ENCODE results near the gene SHROOM3. TPM values are rescaled to one million over a fixed set of nuclear protein-coding genes. Genes with fewer than 3 reads are reported as not detected.
A peak's percentile ranks its signal among the peaks of the same experiment; 100 is the strongest.

SHROOM3 gene
- polyA plus RNA-seq, 2 of the 4 experiments (the other 2 are of a cell fraction), result 2.8 to 5.1 TPM

DNA sequence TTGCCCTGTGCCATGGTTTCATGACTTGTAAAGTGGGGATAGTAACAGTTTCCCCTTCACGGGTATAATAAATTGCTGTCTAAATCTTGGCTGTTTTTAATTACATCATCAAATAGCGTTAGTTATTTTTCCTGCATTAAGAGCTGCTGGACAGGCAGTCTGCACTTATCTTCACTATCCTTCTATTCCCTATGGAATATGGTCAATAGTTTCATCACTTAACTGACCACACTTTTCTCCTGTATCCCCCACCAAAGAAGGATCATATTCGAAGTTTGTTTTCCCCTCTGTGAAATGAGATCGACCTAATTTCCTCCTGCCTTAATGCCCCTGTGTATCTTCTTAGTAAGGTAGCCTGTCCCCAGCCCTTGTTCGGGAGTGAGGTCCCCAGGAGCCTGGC is 133.2 kb downstream of the SHROOM3 start:
- Histone ChIP-seq H3K4me3 (no peak overlapping the region), H3K9me3 (no peaks in the 10 kb centered on the region), H3K27ac (no peak overlapping the region), H3K4me2 (no peak overlapping the region), H3K4me1 (peaks cover 37% of the 10 kb centered on the region)
- ATAC-seq (no peak), FAIRE-seq (no peak), DNase-seq (ENCODE audit: low read depth in 1 of 2, low spot score in 1 of 2) (no peak)
- ChIA-PET POLR2A (no interaction called here), CTCF (interaction anchor here (1.6 kb wide), 1 partner anchor 13 kb away, joined by 4 read pairs; no protein-coding TSS in a partner anchor)
- WGBS (ENCODE audit: missing lambda C conversion rate), result 82% methylated on average over 5 of the region's 5 CpGs
- TF ChIP-seq, protein P1, sequence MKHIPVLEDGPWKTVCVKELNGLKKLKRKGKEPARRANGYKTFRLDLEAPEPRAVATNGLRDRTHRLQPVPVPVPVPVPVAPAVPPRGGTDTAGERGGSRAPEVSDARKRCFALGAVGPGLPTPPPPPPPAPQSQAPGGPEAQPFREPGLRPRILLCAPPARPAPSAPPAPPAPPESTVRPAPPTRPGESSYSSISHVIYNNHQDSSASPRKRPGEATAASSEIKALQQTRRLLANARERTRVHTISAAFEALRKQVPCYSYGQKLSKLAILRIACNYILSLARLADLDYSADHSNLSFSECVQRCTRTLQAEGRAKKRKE (CRISPR knock-in tag; IDR thresholded peaks at IDR 0.05; ENCODE audit: low read depth), result no peak
- TF ChIP-seq GATA3 (IDR thresholded peaks at IDR 0.05; ENCODE audit: borderline replicate concordance) (no peak), HOXB13 (CRISPR knock-in tag; IDR thresholded peaks at IDR 0.05; ENCODE audit: low read depth) (no peak), CTCF (IDR thresholded peaks at IDR 0.05) (no peak)
- TF ChIP-seq, protein P2, sequence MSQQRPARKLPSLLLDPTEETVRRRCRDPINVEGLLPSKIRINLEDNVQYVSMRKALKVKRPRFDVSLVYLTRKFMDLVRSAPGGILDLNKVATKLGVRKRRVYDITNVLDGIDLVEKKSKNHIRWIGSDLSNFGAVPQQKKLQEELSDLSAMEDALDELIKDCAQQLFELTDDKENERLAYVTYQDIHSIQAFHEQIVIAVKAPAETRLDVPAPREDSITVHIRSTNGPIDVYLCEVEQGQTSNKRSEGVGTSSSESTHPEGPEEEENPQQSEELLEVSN (IDR thresholded peaks at IDR 0.05; ENCODE audit: borderline replicate concordance, low read depth), result no peak
- TF ChIP-seq, protein P3, sequence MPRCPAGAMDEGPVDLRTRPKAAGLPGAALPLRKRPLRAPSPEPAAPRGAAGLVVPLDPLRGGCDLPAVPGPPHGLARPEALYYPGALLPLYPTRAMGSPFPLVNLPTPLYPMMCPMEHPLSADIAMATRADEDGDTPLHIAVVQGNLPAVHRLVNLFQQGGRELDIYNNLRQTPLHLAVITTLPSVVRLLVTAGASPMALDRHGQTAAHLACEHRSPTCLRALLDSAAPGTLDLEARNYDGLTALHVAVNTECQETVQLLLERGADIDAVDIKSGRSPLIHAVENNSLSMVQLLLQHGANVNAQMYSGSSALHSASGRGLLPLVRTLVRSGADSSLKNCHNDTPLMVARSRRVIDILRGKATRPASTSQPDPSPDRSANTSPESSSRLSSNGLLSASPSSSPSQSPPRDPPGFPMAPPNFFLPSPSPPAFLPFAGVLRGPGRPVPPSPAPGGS (IDR thresholded peaks at IDR 0.05), result no peak

GRCh38 chr4:76569225-76569624 is 134.2 kb downstream of the SHROOM3 start:
- Histone ChIP-seq H3K4me3 (no peak overlapping the region), H3K4me1 (peaks cover 37% of the 10 kb centered on the region), H3K9me3 (no peaks in the 10 kb centered on the region), H3K4me2 (no peak overlapping the region), H3K27ac (peak overlapping the region; percentile 50 to 54; a peak in 2 of 6 replicates)
- WGBS (ENCODE audit: missing lambda C conversion rate), result 89% methylated on average over 3 of the region's 3 CpGs
- no peak for DNase-seq (ENCODE audit: low read depth in 1 of 2, low spot score in 1 of 2)
- ChIA-PET POLR2A (no interaction called here), CTCF (interaction anchor here (1.6 kb wide), 1 partner anchor 14 kb away, joined by 4 read pairs; no protein-coding TSS in a partner anchor)
- TF ChIP-seq RAD21 (conservative IDR thresholded peaks at IDR 0.05 in 1 of 2, IDR thresholded peaks at IDR 0.05 in 1 of 2), result no peak
- no peak for TF ChIP-seq GATA3 (IDR thresholded peaks at IDR 0.05; ENCODE audit: borderline replicate concordance)
- no peak for TF ChIP-seq NPAS2 (CRISPR knock-in tag; IDR thresholded peaks at IDR 0.05; ENCODE audit: borderline replicate concordance)
- no peak for TF ChIP-seq HOXA7 (CRISPR knock-in tag; IDR thresholded peaks at IDR 0.05)
- no peak for TF ChIP-seq NR3C1 (IDR thresholded peaks at IDR 0.05)
- ATAC-seq, result no peak
- FAIRE-seq, result no peak

GRCh38 chr4:76569706-76570105 is 134.7 kb downstream of the SHROOM3 start:
- DNase-seq (ENCODE audit: low read depth in 1 of 2, low spot score in 1 of 2), result no peak
- Histone ChIP-seq H3K4me1 (peaks cover 37% of the 10 kb centered on the region), H3K9me3 (no peaks in the 10 kb centered on the region), H3K27ac (peak overlapping the region; percentile 50 to 54; a peak in 5 of 6 replicates), H3K4me2 (peak overlapping the region; percentile 73), H3K4me3 (no peak overlapping the region)
- ChIA-PET POLR2A (no interaction called here), CTCF (interaction anchor here (1.6 kb wide), 1 partner anchor 14 kb away, joined by 4 read pairs; no protein-coding TSS in a partner anchor)
- FAIRE-seq, result no peak
- WGBS (ENCODE audit: missing lambda C conversion rate), result 86% methylated on average over 4 of the region's 4 CpGs
- ATAC-seq, result no peak
- TF ChIP-seq BHLHE40 (IDR thresholded peaks at IDR 0.05; ENCODE audit: low read depth, low read length), result no peak
- no peak for TF ChIP-seq CHD4 (IDR thresholded peaks at IDR 0.05; ENCODE audit: borderline replicate concordance)
- no peak for TF ChIP-seq RNF2 (IDR thresholded peaks at IDR 0.05; ENCODE audit: borderline replicate concordance, low read depth)
- TF ChIP-seq POLR2AphosphoS2 (conservative IDR thresholded peaks at IDR 0.05; ENCODE audit: low read length), result no peak
- TF ChIP-seq SMC3 (IDR thresholded peaks at IDR 0.05), result no peak
- TF ChIP-seq, protein P1 (CRISPR knock-in tag; IDR thresholded peaks at IDR 0.05; ENCODE audit: low read depth), result no peak
- TF ChIP-seq RARB (CRISPR knock-in tag; IDR thresholded peaks at IDR 0.05), result no peak
- TF ChIP-seq, protein P4, sequence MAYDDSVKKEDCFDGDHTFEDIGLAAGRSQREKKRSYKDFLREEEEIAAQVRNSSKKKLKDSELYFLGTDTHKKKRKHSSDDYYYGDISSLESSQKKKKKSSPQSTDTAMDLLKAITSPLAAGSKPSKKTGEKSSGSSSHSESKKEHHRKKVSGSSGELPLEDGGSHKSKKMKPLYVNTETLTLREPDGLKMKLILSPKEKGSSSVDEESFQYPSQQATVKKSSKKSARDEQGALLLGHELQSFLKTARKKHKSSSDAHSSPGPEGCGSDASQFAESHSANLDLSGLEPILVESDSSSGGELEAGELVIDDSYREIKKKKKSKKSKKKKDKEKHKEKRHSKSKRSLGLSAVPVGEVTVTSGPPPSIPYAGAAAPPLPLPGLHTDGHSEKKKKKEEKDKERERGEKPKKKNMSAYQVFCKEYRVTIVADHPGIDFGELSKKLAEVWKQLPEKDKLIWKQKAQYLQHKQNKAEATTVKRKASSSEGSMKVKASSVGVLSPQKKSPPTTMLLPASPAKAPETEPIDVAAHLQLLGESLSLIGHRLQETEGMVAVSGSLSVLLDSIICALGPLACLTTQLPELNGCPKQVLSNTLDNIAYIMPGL (CRISPR knock-in tag; IDR thresholded peaks at IDR 0.05; ENCODE audit: borderline replicate concordance), result no peak
- TF ChIP-seq, protein P2 (IDR thresholded peaks at IDR 0.05; ENCODE audit: borderline replicate concordance, low read depth), result no peak
- no peak for TF ChIP-seq HOXB13 (CRISPR knock-in tag; IDR thresholded peaks at IDR 0.05; ENCODE audit: low read depth)
- TF ChIP-seq, protein P3 (IDR thresholded peaks at IDR 0.05), result no peak
